ENCODE results near the gene SHLD2.
"Not testable (repeated sequence)": the region's sequence is repeated elsewhere in the genome, so short reads cannot be mapped to it uniquely, and the experiment has no call there.

The SHLD2 gene

GRCh38 chr10:87186016-87186415, 91.0 kb downstream of the SHLD2 start:
- FAIRE-seq; DNase-seq (ENCODE audit: insufficient read length, low spot score): not testable (repeated sequence)

DNA sequence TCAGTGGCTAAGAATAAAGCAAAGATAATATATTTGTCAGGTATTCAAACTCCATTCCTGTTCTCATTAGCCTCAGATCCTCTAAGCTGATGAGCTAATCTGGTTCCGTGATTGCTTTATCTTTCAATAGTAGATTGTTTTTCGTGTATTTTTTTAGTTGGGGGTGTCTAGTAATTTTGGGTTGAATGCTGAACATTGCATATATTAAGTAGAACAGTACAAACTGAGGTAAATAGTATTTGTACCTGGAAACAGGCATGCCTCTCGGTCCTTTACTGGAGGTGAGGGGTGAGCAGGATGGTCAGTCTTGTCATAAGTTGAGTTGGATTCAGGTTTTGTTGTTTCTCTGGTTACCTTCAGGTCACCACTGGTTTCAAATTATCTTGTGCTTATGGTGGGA, 92.6 kb downstream of the SHLD2 start:
- not testable (repeated sequence) for FAIRE-seq; DNase-seq (ENCODE audit: insufficient read length, low spot score)

- not testable (repeated sequence) for FAIRE-seq; DNase-seq (ENCODE audit: insufficient read length, low spot score)
Measured at GRCh38 chr10:87191841-87192240, 96.8 kb downstream of the SHLD2 start.

DNA sequence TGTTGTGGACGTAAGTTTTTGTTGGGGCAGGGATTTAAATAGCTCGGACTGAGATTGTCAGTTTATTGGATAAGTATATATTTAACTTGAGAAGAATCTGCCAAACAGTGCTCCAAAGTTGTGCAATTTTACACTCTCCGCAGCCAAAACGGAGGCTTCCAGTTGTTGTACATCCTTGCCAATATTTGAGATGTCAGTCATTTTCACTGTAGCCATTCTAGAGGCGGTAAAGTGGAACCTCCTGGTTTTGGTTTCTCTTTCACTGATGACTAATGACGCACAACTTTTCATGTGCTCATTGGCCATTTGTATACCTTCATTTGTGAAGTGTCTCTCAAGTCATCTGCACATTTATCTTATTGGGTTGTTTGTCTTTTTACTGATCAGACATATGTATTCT, 105.9 kb downstream of the SHLD2 start:
- DNase-seq (ENCODE audit: insufficient read length, low spot score); FAIRE-seq: not testable (repeated sequence)

DNA sequence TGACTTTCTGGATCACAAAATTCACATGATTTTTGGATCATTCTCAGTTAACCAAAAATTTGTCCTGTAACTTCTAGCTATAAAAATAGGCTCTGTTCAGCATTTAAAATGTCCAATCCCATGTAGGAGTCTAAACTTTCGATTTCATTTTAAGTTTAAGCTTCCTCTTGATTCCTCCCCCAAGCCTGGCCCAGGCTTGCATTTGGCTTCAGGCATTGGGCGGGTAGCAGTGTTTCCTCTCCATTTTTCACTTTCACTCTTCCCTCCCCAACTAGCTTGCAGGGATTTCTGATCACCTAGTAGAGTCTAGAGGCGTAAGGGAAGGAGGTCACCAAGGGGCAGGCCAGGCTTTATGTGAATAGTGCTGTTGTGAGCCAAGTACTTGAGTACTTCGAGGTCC, 109.8 kb downstream of the SHLD2 start:
- DNase-seq (ENCODE audit: insufficient read length, low spot score); FAIRE-seq: not testable (repeated sequence)

DNA sequence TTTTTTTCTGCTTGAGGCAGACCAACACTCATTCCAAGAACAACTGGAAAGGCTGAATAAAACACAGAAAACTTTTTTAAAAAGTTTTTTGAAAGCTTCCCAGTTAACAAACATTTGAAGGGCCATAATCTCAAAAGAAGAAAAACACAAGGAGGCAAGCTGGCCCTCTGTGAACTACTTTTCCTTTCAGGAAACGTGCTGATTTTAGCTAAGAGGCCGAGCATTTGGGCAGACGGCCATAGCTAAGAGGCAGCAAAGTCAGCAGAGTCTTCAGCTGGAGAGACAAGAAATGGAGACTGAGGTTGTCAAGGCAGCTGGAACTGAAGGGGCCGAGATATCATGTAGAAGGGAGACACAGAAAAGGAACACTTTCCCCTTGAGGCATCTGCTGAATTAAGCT, 111.9 kb downstream of the SHLD2 start:
- DNase-seq (ENCODE audit: insufficient read length, low spot score); FAIRE-seq: not testable (repeated sequence)

GRCh38 chr10:87210309-87210708, 115.3 kb downstream of the SHLD2 start:
- DNase-seq (ENCODE audit: insufficient read length, low spot score); FAIRE-seq: not testable (repeated sequence)

DNA sequence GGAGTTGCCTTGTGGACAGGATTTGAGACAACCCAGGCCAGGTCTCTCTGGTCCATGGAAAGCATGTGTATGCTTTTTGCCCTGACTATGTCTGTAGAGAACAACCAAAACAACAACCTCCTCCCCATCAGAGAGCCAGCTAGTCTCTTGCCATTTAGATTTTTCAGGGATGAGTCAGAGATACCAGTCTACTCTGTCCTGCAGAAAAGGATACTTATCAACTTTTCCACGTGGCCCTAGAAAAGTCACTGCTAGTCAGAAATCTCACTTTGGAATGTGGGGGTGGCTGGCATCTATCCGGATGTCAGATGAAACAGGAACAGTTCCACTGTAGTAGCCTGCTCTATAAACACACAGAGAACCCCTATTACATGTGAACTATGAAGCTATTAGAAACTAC, 116.8 kb downstream of the SHLD2 start:
- not testable (repeated sequence) for FAIRE-seq; DNase-seq (ENCODE audit: insufficient read length, low spot score)

DNA sequence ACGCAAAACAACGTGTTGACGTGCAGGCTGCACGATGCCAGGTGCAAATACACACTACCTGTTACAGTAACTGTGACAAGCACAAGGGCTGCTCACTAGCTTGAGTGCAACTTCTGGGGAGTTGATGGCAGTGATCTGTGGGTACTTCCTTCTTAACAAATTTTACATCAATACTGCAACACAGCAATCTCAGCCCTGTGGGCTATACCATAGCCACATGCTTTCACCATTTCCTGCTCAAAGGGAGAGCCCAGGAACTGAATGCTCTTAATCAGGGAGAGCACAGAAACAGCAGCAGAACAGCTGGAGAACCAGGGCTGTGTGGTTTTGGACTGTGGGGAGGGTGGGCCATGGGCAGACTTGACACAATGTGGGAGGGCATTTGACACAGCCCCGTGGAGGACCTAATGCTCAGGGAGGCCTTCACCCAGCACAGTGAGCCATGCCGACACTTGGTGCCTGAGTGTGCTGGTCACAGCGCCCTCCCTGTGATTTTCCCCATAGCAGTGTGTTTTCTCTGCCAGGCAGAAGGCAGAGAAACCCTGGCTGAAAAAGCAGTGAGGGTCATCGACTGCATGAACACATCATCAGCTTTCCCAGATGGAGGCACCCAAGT, 118.3 kb downstream of the SHLD2 start:
- not testable (repeated sequence) for FAIRE-seq; DNase-seq (ENCODE audit: insufficient read length, low spot score)

GRCh38 chr10:87213806-87214205, 118.8 kb downstream of the SHLD2 start:
- FAIRE-seq; DNase-seq (ENCODE audit: insufficient read length, low spot score): not testable (repeated sequence)

DNA sequence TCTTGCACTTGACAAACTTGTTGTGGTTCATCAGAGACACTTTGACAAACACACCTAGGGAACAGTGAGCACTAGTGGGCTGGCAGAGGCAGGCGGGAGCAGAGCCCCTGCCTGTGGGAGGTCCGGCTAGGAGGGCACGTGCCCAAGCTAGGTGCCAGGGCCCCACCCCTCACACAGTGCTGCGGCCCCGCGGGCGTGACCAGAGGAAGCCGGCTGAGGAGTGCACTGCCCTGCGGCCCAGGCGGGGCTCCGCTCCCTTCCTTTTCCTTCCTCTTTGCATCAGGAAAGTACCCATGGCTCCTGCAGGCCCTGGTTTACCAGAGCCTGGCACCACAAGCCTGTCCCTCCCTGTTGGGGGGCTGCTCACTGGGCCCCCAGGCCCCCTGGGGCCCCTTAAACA, 121.1 kb downstream of the SHLD2 start:
- not testable (repeated sequence) for DNase-seq (ENCODE audit: insufficient read length, low spot score); FAIRE-seq

- not testable (repeated sequence) for DNase-seq (ENCODE audit: insufficient read length, low spot score); FAIRE-seq
Measured at GRCh38 chr10:87219370-87219769, 124.4 kb downstream of the SHLD2 start.

DNA sequence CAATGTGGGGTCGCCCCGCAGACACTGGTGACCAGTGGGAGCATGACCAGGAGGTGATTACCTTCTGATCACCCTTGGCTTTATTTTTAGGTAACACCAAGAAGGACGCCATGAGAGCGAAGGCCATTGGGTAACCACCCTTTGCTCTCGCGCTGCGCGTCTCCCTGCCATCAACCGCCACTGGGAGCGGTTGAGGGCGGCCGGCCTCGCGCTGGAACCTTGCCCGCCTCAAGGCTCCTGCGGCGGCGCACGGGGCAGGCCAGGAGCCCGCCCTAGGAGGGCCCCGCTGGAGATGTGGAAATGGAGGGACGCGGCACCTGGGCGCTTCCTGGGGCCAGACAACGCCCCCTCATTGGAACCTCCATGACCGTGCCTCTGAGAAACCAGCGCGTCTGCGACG, 127.8 kb downstream of the SHLD2 start:
- DNase-seq (ENCODE audit: insufficient read length, low spot score); FAIRE-seq: not testable (repeated sequence)

DNA sequence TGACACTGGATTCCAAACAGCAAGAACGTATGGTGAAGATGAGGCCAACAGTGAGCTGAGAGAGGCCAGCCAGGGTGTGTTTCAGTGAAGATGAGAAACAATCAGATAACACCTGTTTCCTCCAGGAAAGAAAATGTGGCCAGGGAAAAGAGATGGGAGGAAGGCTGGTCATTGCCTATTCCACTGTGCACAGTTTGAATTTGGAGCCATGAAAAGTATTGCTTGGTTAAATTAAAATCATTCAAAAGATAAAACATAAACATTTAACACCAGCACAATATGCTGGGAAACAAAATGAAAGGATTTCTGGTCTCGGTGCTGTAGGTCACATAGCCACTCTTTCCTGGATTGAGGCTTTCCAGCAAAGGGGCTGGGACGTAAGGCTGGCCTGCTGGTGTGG, 130.1 kb downstream of the SHLD2 start, which contains the start of gene NUTM2A:
NUTM2A (plus strand) TSS at position 301 of the 400 bp plus-strand sequence. CDS start 383 bp downstream, outside the sequence.
- not testable (repeated sequence) for FAIRE-seq; DNase-seq (ENCODE audit: insufficient read length, low spot score)

GRCh38 chr10:87228247-87228646, 133.2 kb downstream of the SHLD2 start:
- FAIRE-seq; DNase-seq (ENCODE audit: insufficient read length, low spot score): not testable (repeated sequence)

DNA sequence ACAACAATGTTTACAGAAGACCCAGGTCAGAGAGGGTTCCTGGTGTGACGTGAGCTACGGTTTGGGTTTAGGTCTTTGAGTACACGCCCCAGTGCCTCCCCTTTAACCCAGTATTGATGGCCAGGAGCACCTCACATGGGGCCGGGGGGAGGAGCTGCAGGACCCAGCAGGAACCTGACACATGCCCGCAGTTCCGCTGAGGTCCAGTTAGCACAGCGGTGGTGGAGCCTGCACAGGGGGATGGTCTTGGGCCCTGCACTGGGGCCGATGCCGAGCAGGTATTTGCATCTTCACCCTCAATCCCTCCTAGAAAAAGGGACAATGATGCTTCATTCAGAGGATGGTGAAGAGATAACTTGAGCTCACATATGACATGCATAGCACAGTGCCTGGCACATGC, 134.2 kb downstream of the SHLD2 start:
- not testable (repeated sequence) for FAIRE-seq; DNase-seq (ENCODE audit: insufficient read length, low spot score)

GRCh38 chr10:87234854-87235253, 139.8 kb downstream of the SHLD2 start:
- DNase-seq (ENCODE audit: insufficient read length, low spot score): not testable (repeated sequence)

DNA sequence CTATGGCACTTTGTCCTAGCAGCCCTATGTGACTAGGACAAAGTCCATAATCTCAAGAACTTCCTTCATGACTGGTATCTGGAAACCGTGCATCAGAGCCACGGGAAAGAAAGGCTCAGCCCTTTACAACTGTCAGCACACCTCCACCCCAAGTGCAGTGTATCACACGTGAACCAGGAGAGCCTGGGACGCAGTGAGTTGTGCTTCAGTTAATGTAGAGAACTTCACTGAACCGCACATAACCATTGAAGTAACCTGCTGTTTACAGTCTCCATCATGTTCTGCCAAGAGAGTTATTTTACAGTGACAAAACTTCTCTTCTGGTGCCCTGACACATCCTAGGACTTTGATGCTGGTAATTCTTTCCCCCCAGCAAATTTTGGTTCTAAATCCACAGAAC, 142.2 kb downstream of the SHLD2 start:
- DNase-seq (ENCODE audit: insufficient read length, low spot score); FAIRE-seq: not testable (repeated sequence)

More at GRCh38 chr10:87234854-87235253, 139.8 kb downstream of the SHLD2 start:
- not testable (repeated sequence) for FAIRE-seq

GRCh38 chr10:87239346-87239808, 144.4 kb downstream of the SHLD2 start:
- FAIRE-seq; DNase-seq (ENCODE audit: insufficient read length, low spot score): not testable (repeated sequence)

All from D721Med (cell line).